ENCODE measurements around the gene ING5.
"Not testable (repeated sequence)": the region's sequence is repeated elsewhere in the genome, so short reads cannot be mapped to it uniquely, and the experiment has no call there.

Gene ING5

GRCh38 chr2:241701399-241702154 lies at the start of gene ING5:
Gene ING5 (plus strand): TSS chr2:241702039. CDS start chr2:241702066, 27 bp downstream.
- Histone ChIP-seq H3K9me3 (ENCODE audit: low read length) (peaks cover 10% of the 10 kb centered on the region), H3K36me3 (ENCODE audit: insufficient read depth, low read length) (peaks cover 25% of the 10 kb centered on the region), H3K4me3 (ENCODE audit: low read length) (peak within 1 kb of the TSS; percentile 87), H2AFZ (ENCODE audit: low read depth, low read length) (peak within 1 kb of the TSS; percentile 53), H3K4me1 (ENCODE audit: insufficient read depth, low read length) (peaks cover 8% of the 10 kb centered on the region), H3K27me3 (ENCODE audit: insufficient read depth, low read length) (no peaks in the 10 kb centered on the region)

GRCh38 chr2:241652142-241652541 lies 49.7 kb upstream of the ING5 start:
- Histone ChIP-seq H3K9me3 (ENCODE audit: low read length) (no peaks in the 10 kb centered on the region), H2AFZ (ENCODE audit: low read depth, low read length) (no peak overlapping the region), H3K27me3 (ENCODE audit: insufficient read depth, low read length) (no peaks in the 10 kb centered on the region), H3K36me3 (ENCODE audit: insufficient read depth, low read length) (peaks cover 58% of the 10 kb centered on the region), H3K4me1 (ENCODE audit: insufficient read depth, low read length) (peaks cover 8% of the 10 kb centered on the region), H3K4me3 (ENCODE audit: low read length) (no peak overlapping the region)

GRCh38 chr2:241652722-241653121 lies 49.1 kb upstream of the ING5 start:
- Histone ChIP-seq H3K27me3 (ENCODE audit: insufficient read depth, low read length) (no peaks in the 10 kb centered on the region), H3K4me1 (ENCODE audit: insufficient read depth, low read length) (peaks cover 8% of the 10 kb centered on the region), H3K9me3 (ENCODE audit: low read length) (no peaks in the 10 kb centered on the region), H3K36me3 (ENCODE audit: insufficient read depth, low read length) (peaks cover 60% of the 10 kb centered on the region), H3K4me3 (ENCODE audit: low read length) (no peak overlapping the region), H2AFZ (ENCODE audit: low read depth, low read length) (no peak overlapping the region)

GRCh38 chr2:241653210-241653750 lies 48.6 kb upstream of the ING5 start:
- Histone ChIP-seq H3K36me3 (ENCODE audit: insufficient read depth, low read length) (peaks cover 63% of the 10 kb centered on the region), H3K9me3 (ENCODE audit: low read length) (no peaks in the 10 kb centered on the region), H2AFZ (ENCODE audit: low read depth, low read length) (no peak overlapping the region), H3K4me1 (ENCODE audit: insufficient read depth, low read length) (peaks cover 6% of the 10 kb centered on the region), H3K4me3 (ENCODE audit: low read length) (no peak overlapping the region), H3K27me3 (ENCODE audit: insufficient read depth, low read length) (no peaks in the 10 kb centered on the region)

GRCh38 chr2:241654551-241654950 lies 47.3 kb upstream of the ING5 start:
- Histone ChIP-seq H3K9me3 (ENCODE audit: low read length) (no peaks in the 10 kb centered on the region), H3K4me3 (ENCODE audit: low read length) (no peak overlapping the region), H3K4me1 (ENCODE audit: insufficient read depth, low read length) (no peaks in the 10 kb centered on the region), H3K27me3 (ENCODE audit: insufficient read depth, low read length) (no peaks in the 10 kb centered on the region), H3K36me3 (ENCODE audit: insufficient read depth, low read length) (peaks cover 67% of the 10 kb centered on the region), H2AFZ (ENCODE audit: low read depth, low read length) (no peak overlapping the region)

- no peaks in the 10 kb centered on the region for H3K4me1 ChIP-seq (ENCODE audit: insufficient read depth, low read length)
- no peak overlapping the region for H3K4me3 ChIP-seq (ENCODE audit: low read length)
- peaks cover 67% of the 10 kb centered on the region for H3K36me3 ChIP-seq (ENCODE audit: insufficient read depth, low read length)
- H3K27me3 ChIP-seq (ENCODE audit: insufficient read depth, low read length), result no peaks in the 10 kb centered on the region
- no peak overlapping the region for H2AFZ ChIP-seq (ENCODE audit: low read depth, low read length)
- H3K9me3 ChIP-seq (ENCODE audit: low read length), result no peaks in the 10 kb centered on the region
Observed at GRCh38 chr2:241655516-241656189, 46.2 kb upstream of the ING5 start.

- no peak overlapping the region for H3K4me3 ChIP-seq (ENCODE audit: low read length)
- no peak overlapping the region for H2AFZ ChIP-seq (ENCODE audit: low read depth, low read length)
- no peaks in the 10 kb centered on the region for H3K27me3 ChIP-seq (ENCODE audit: insufficient read depth, low read length)
- H3K9me3 ChIP-seq (ENCODE audit: low read length), result no peaks in the 10 kb centered on the region
- peaks cover 67% of the 10 kb centered on the region for H3K36me3 ChIP-seq (ENCODE audit: insufficient read depth, low read length)
- H3K4me1 ChIP-seq (ENCODE audit: insufficient read depth, low read length), result no peaks in the 10 kb centered on the region
Observed at GRCh38 chr2:241656190-241656741, 45.6 kb upstream of the ING5 start.

GRCh38 chr2:241657786-241658254 lies 44.0 kb upstream of the ING5 start:
- H2AFZ ChIP-seq (ENCODE audit: low read depth, low read length), result no peak overlapping the region
- no peaks in the 10 kb centered on the region for H3K4me1 ChIP-seq (ENCODE audit: insufficient read depth, low read length)
- no peaks in the 10 kb centered on the region for H3K9me3 ChIP-seq (ENCODE audit: low read length)
- peaks cover 60% of the 10 kb centered on the region for H3K36me3 ChIP-seq (ENCODE audit: insufficient read depth, low read length)
- no peak overlapping the region for H3K4me3 ChIP-seq (ENCODE audit: low read length)
- H3K27me3 ChIP-seq (ENCODE audit: insufficient read depth, low read length), result no peaks in the 10 kb centered on the region

GRCh38 chr2:241658296-241658695 lies 43.5 kb upstream of the ING5 start:
- H3K4me1 ChIP-seq (ENCODE audit: insufficient read depth, low read length), result no peaks in the 10 kb centered on the region
- no peaks in the 10 kb centered on the region for H3K27me3 ChIP-seq (ENCODE audit: insufficient read depth, low read length)
- no peak overlapping the region for H2AFZ ChIP-seq (ENCODE audit: low read depth, low read length)
- peaks cover 55% of the 10 kb centered on the region for H3K36me3 ChIP-seq (ENCODE audit: insufficient read depth, low read length)
- no peaks in the 10 kb centered on the region for H3K9me3 ChIP-seq (ENCODE audit: low read length)
- H3K4me3 ChIP-seq (ENCODE audit: low read length), result no peak overlapping the region

- no peaks in the 10 kb centered on the region for H3K4me1 ChIP-seq (ENCODE audit: insufficient read depth, low read length)
- no peaks in the 10 kb centered on the region for H3K9me3 ChIP-seq (ENCODE audit: low read length)
- H2AFZ ChIP-seq (ENCODE audit: low read depth, low read length), result no peak overlapping the region
- H3K27me3 ChIP-seq (ENCODE audit: insufficient read depth, low read length), result no peaks in the 10 kb centered on the region
- H3K36me3 ChIP-seq (ENCODE audit: insufficient read depth, low read length), result peaks cover 53% of the 10 kb centered on the region
- H3K4me3 ChIP-seq (ENCODE audit: low read length), result no peak overlapping the region
Observed at GRCh38 chr2:241659150-241659739, 42.6 kb upstream of the ING5 start.

GRCh38 chr2:241660593-241661213 lies 41.1 kb upstream of the ING5 start:
- Histone ChIP-seq H3K27me3 (ENCODE audit: insufficient read depth, low read length) (no peaks in the 10 kb centered on the region), H3K9me3 (ENCODE audit: low read length) (no peaks in the 10 kb centered on the region), H3K4me3 (ENCODE audit: low read length) (no peak overlapping the region), H3K4me1 (ENCODE audit: insufficient read depth, low read length) (peaks cover 7% of the 10 kb centered on the region), H2AFZ (ENCODE audit: low read depth, low read length) (no peak overlapping the region), H3K36me3 (ENCODE audit: insufficient read depth, low read length) (peaks cover 39% of the 10 kb centered on the region)

GRCh38 chr2:241662731-241663130 lies 39.1 kb upstream of the ING5 start:
- H3K27me3 ChIP-seq (ENCODE audit: insufficient read depth, low read length); H3K9me3 ChIP-seq (ENCODE audit: low read length); H3K4me3 ChIP-seq (ENCODE audit: low read length); H2AFZ ChIP-seq (ENCODE audit: low read depth, low read length): not testable (repeated sequence)
- H3K36me3 ChIP-seq (ENCODE audit: insufficient read depth, low read length), result peaks cover 34% of the 10 kb centered on the region
- H3K4me1 ChIP-seq (ENCODE audit: insufficient read depth, low read length), result peaks cover 21% of the 10 kb centered on the region

Data from neuron (in vitro differentiated cells).